OCI-LY1 (cell line): ENCODE results near the gene ITIH4.

Experiments
- H2AFZ ChIP-seq: fragments of 200-600 bp; sonication (generic), shearing (Covaris generic); 2 replicates; pipeline ENCODE4 v1.6.0; 2014; ENCODE audit warnings: antibody characterized with exemption, mild to moderate bottlenecking, low read length
- H3F3A ChIP-seq: fragments of 200-600 bp; sonication (generic), shearing (Covaris generic); 2 replicates; pipeline ENCODE4 v1.6.0; 2014; ENCODE audit warnings: mild to moderate bottlenecking, antibody characterized with exemption, low read length, moderate library complexity; ENCODE audit not compliant: insufficient read depth
- H3K27ac ChIP-seq: fragments of 200-600 bp; sonication (generic); 2 replicates; pipeline ENCODE4 v1.5.1; 2014; ENCODE audit warnings: low read length, mixed run types, mild to moderate bottlenecking, low read depth; ENCODE audit not compliant: poor library complexity, severe bottlenecking
- H3K27me3 ChIP-seq: fragments of 200-600 bp; sonication (generic); 2 replicates; pipeline ENCODE4 v1.6.0; 2014; ENCODE audit warnings: antibody characterized with exemption, mild to moderate bottlenecking, low read length, moderate library complexity; ENCODE audit not compliant: insufficient read depth
- H3K36me3 ChIP-seq: fragments of 200-600 bp; sonication (generic); 2 replicates; pipeline ENCODE4 v1.6.1; 2014; ENCODE audit warnings: mild to moderate bottlenecking, antibody characterized with exemption, low read length, moderate library complexity, mixed read lengths; ENCODE audit not compliant: insufficient read depth
- H3K4me1 ChIP-seq: fragments of 200-600 bp; sonication (generic); 2 replicates; pipeline ENCODE4 v1.5.1; 2014; ENCODE audit warnings: mild to moderate bottlenecking, low read length, moderate library complexity; ENCODE audit not compliant: insufficient read depth, severe bottlenecking
- H3K4me2 ChIP-seq: fragments of 200-600 bp; sonication (generic), shearing (Covaris generic); 2 replicates; pipeline ENCODE4 v1.6.1; 2014; ENCODE audit warnings: low read length
- H3K4me3 ChIP-seq: fragments of 200-600 bp; sonication (generic); 2 replicates; pipeline ENCODE4 v1.5.1; 2014; ENCODE audit warnings: low read length, low read depth, mild to moderate bottlenecking, mixed read lengths; ENCODE audit not compliant: poor library complexity, severe bottlenecking
- H3K79me2 ChIP-seq: fragments of 200-600 bp; shearing (Covaris generic); 2 replicates; pipeline ENCODE4 v1.6.1; 2016; ENCODE audit warnings: mixed run types, low read length, mixed read lengths; ENCODE audit not compliant: insufficient read depth
- H3K9ac ChIP-seq: fragments of 200-600 bp; sonication (generic), shearing (Covaris generic); 2 replicates; pipeline ENCODE4 v1.6.1; 2014; ENCODE audit warnings: mild to moderate bottlenecking, low read length, mixed read lengths
- H3K9me2 ChIP-seq: fragments of 200-600 bp; sonication (generic), shearing (Covaris generic); 2 replicates; pipeline ENCODE4 v1.6.1; 2014; ENCODE audit warnings: low read depth, mild to moderate bottlenecking, low read length, mixed read lengths
- H3K9me3 ChIP-seq: fragments of 200-600 bp; shearing (Covaris generic); 2 replicates; pipeline ENCODE4 v1.6.1; 2014; ENCODE audit warnings: low read length, mixed read lengths
- H4K20me1 ChIP-seq: fragments of 200-600 bp; sonication (generic), shearing (Covaris generic); 2 replicates; pipeline ENCODE4 v1.6.0; 2016; ENCODE audit warnings: mild to moderate bottlenecking, low read length; ENCODE audit not compliant: insufficient read depth
- CTCF ChIP-seq: fragments of 200-600 bp; sonication (generic), shearing (Covaris generic); IDR thresholded peaks from 2 replicates; pipeline ENCODE4 v1.5.1; 2017; ENCODE audit warnings: mild to moderate bottlenecking, antibody characterized with exemption, low read length, moderate library complexity, mixed read lengths
- EZH2 ChIP-seq: fragments of 200-600 bp; sonication (generic), shearing (Covaris generic); IDR thresholded peaks from 2 replicates; pipeline ENCODE4 v1.8.0; 2017; ENCODE audit warnings: borderline replicate concordance, mixed run types, mild to moderate bottlenecking, antibody characterized with exemption, low read length, moderate library complexity, mixed read lengths

The ITIH4 gene

GRCh38 chr3:52810923-52811322 lies 19.5 kb downstream of the ITIH4 start:
- no peaks in the 10 kb centered on the region for H3F3A ChIP-seq
- H3K79me2 ChIP-seq = no peaks in the 10 kb centered on the region
- no peaks in the 10 kb centered on the region for H3K36me3 ChIP-seq
- no peaks in the 10 kb centered on the region for H3K9me2 ChIP-seq
- no peaks in the 10 kb centered on the region for H3K27me3 ChIP-seq
- H3K9me3 ChIP-seq = no peaks in the 10 kb centered on the region
- no peaks in the 10 kb centered on the region for H4K20me1 ChIP-seq
- H3K4me1 ChIP-seq = no peaks in the 10 kb centered on the region
- no peak overlapping the region for H3K9ac ChIP-seq
- H3K27ac ChIP-seq = no peak overlapping the region
- TF ChIP-seq CTCF = no peak
- no peak for TF ChIP-seq EZH2
- H3K4me2 ChIP-seq = no peak overlapping the region
- H3K4me3 ChIP-seq = no peak overlapping the region
- H2AFZ ChIP-seq = no peak overlapping the region

GRCh38 chr3:52809662-52810377 lies 20.7 kb downstream of the ITIH4 start:
- H3K4me3 ChIP-seq = no peak overlapping the region
- H3K9me2 ChIP-seq = no peaks in the 10 kb centered on the region
- H3K27me3 ChIP-seq = no peaks in the 10 kb centered on the region
- H3F3A ChIP-seq = no peaks in the 10 kb centered on the region
- no peaks in the 10 kb centered on the region for H3K36me3 ChIP-seq
- no peak overlapping the region for H3K9ac ChIP-seq
- H2AFZ ChIP-seq = no peak overlapping the region
- no peaks in the 10 kb centered on the region for H4K20me1 ChIP-seq
- no peak overlapping the region for H3K27ac ChIP-seq
- H3K4me2 ChIP-seq = no peak overlapping the region
- H3K4me1 ChIP-seq = no peaks in the 10 kb centered on the region
- TF ChIP-seq EZH2 (no peak), CTCF (no peak)
- H3K79me2 ChIP-seq = no peaks in the 10 kb centered on the region
- no peaks in the 10 kb centered on the region for H3K9me3 ChIP-seq

GRCh38 chr3:52809149-52809548 lies 21.3 kb downstream of the ITIH4 start:
- Histone ChIP-seq H3K4me1 (no peaks in the 10 kb centered on the region), H3F3A (no peaks in the 10 kb centered on the region), H3K9ac (no peak overlapping the region), H3K27me3 (no peaks in the 10 kb centered on the region), H3K27ac (no peak overlapping the region), H3K4me3 (no peak overlapping the region), H3K9me3 (no peaks in the 10 kb centered on the region), H3K79me2 (no peaks in the 10 kb centered on the region), H4K20me1 (no peaks in the 10 kb centered on the region), H3K36me3 (no peaks in the 10 kb centered on the region), H3K4me2 (no peak overlapping the region), H3K9me2 (no peaks in the 10 kb centered on the region), H2AFZ (no peak overlapping the region)
- TF ChIP-seq EZH2 (no peak), CTCF (no peak)
